Measurements from ENCODE around the gene MGAT4A. TPM values are rescaled to one million over a fixed set of nuclear protein-coding genes. Genes with fewer than 3 reads are reported as not detected.

Gene MGAT4A
- total and polyA plus RNA-seq, 9 of the 15 experiments (the other 6 are each of a cell fraction or from before 2014, with no cell fraction given) = 0.03 to 0.53 (median 0.18) TPM; not detected in 2

GRCh38 chr2:98583276-98583675 is 147.7 kb downstream of the MGAT4A start:
- POLR2A ChIA-PET = interaction anchor here (0.8 kb wide), 1 partner anchor 23 kb away, joined by 3 read pairs; no protein-coding TSS in a partner anchor

More at GRCh38 chr2:98583276-98583675, 147.7 kb downstream of the MGAT4A start:
- CTCF ChIA-PET (ENCODE audit: low intra/inter-chr PET ratio) = no interaction called here
- no TSS peak for BruUV-seq (replicated peaks)
- Histone ChIP-seq H3K9me3 (replicated peaks; ENCODE audit: control insufficient read depth, insufficient read depth, low read depth, low read length) (no peaks in the 10 kb centered on the region), H4K20me1 (replicated peaks; ENCODE audit: control insufficient read depth, insufficient read depth, low read length) (no peaks in the 10 kb centered on the region), H3K4me1 (replicated peaks in 1 of 2; ENCODE audit: control insufficient read depth in 2 of 2, insufficient read depth in 2 of 2, low read length in 2 of 2) (peaks cover 0 to 3% of the 10 kb centered on the region in 2 experiments; a peak in 1 of 5 replicates), H3K4me2 (ENCODE audit: insufficient read depth, low read length) (no peak overlapping the region), H3K27ac (ENCODE audit: extremely low read depth, low read depth, low read length) (no peak overlapping the region), H3K9ac (ENCODE audit: insufficient read depth in 1 of 2, low read depth in 2 of 2, low read length in 2 of 2) (no peak overlapping the region), H3K4me3 (no peak overlapping the region), H3K9me1 (ENCODE audit: control insufficient read depth, insufficient read depth, low read length) (no peaks in the 10 kb centered on the region), H3K27me3 (ENCODE audit: control insufficient read depth in 2 of 2, insufficient read depth in 2 of 2, low read length in 2 of 2) (no peaks in the 10 kb centered on the region), H3K79me2 (ENCODE audit: control insufficient read depth, insufficient read depth, low read length) (no peaks in the 10 kb centered on the region), H3K36me3 (ENCODE audit: control insufficient read depth, insufficient read depth, low read length) (peaks cover 14% of the 10 kb centered on the region; the same call in 2 of the 3 replicates), H2AFZ (ENCODE audit: low read depth, low read length) (no peak overlapping the region)
- ATAC-seq = no peak
- FAIRE-seq = no peak
- no peak for DNase-seq (ENCODE audit: extremely low read depth in 1 of 4, low spot score in 3 of 4)
- intact Hi-C loops (cut with micrococcal nuclease) = no loop called here
- 73% methylated on average over 7 of the region's 7 CpGs for WGBS (ENCODE audit: insufficient coverage, low coverage, missing lambda C conversion rate)
- in situ Hi-C loops (cut with MboI) = no loop called here
- no peak for TF ChIP-seq SNAPC5 (CRISPR knock-in tag; IDR thresholded peaks at IDR 0.05)
- TF ChIP-seq NFIC (IDR thresholded peaks at IDR 0.05) = no peak
- no peak for TF ChIP-seq ETV1 (tag; conservative IDR thresholded peaks at IDR 0.05; ENCODE audit: low read depth)
- no peak for TF ChIP-seq SMARCA4 (IDR thresholded peaks at IDR 0.05)
- no peak for TF ChIP-seq SMAD1 (IDR thresholded peaks at IDR 0.05; ENCODE audit: low read depth, low read length, partially characterized antibody)
- no peak for TF ChIP-seq KLF16 (IDR thresholded peaks at IDR 0.05)
- no peak for TF ChIP-seq ARID4B (CRISPR knock-in tag; IDR thresholded peaks at IDR 0.05)
- no peak for TF ChIP-seq KDM5B (IDR thresholded peaks at IDR 0.05; ENCODE audit: insufficient replicate concordance, low read depth, low read length)
- TF ChIP-seq NCOA2 (IDR thresholded peaks at IDR 0.05; ENCODE audit: partially characterized antibody in 2 of 2) = no peak
- TF ChIP-seq FOXP4 (CRISPR knock-in tag; IDR thresholded peaks at IDR 0.05; ENCODE audit: borderline replicate concordance) = no peak
- TF ChIP-seq THRA (IDR thresholded peaks at IDR 0.05) = no peak
- no peak for TF ChIP-seq ESRRA (IDR thresholded peaks at IDR 0.05; ENCODE audit: borderline replicate concordance, low read depth)
- TF ChIP-seq ZNF311 (CRISPR knock-in tag; IDR thresholded peaks at IDR 0.05) = no peak

All from K562 (cell line).